HL-60 (cell line): ENCODE results near the gene PACSIN1.

Source experiments
- GABPA ChIP-seq: IDR thresholded peaks from 2 replicates; pipeline ENCODE4 v1.6.1; 2012; ENCODE audit warnings: low read depth
- POLR2AphosphoS5 ChIP-seq: IDR thresholded peaks from 2 replicates; pipeline ENCODE4 v1.6.1; 2012; ENCODE audit warnings: low read depth
- TF ChIP-seq, protein P1 (sequence below): IDR thresholded peaks from one replicate; pipeline ENCODE4 v1.5.1; 2011; ENCODE audit warnings: low read length, control low read depth, inconsistent platforms; ENCODE audit not compliant: insufficient read depth
- TF ChIP-seq, protein P2 (sequence below): IDR thresholded peaks from 2 replicates; pipeline ENCODE4 v1.6.1; 2012; ENCODE audit warnings: low read depth; ENCODE audit not compliant: insufficient replicate concordance

DNA sequence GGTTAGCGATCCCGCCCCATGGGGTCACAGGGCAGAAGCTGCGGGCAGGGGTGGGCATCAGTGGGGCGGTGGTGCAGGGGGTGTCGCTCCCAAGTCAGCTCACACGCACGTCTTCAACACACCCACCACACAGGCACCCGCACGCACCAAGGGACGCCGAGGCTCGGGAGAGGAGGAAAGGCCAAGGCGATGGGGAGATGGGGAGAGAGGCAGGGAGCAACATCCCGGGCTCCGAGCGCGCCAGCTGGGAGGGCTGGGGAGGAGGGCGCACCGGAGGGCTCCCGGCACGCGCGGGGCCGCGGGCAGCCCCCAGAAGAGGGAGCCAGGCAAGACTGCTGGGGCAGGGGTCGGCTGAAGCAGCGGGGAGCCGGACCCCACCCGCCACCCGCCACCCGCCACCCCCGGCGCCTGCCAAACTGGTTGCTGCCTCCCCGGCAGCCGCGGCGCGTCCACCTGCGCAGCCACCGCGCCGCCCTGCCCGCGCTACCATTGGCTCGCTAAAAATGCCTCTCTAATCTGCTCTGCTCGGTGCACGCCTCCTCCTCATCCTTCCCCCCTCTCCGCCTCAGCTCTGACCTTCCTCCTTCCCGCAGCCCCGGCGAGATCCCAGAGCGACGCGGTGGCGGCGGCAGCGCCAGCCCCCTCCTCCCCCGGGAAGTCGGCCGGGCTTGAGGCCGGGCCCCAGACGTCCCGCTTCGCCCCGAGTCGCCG lies at the start of gene PACSIN1:
- TF ChIP-seq, protein P1, sequence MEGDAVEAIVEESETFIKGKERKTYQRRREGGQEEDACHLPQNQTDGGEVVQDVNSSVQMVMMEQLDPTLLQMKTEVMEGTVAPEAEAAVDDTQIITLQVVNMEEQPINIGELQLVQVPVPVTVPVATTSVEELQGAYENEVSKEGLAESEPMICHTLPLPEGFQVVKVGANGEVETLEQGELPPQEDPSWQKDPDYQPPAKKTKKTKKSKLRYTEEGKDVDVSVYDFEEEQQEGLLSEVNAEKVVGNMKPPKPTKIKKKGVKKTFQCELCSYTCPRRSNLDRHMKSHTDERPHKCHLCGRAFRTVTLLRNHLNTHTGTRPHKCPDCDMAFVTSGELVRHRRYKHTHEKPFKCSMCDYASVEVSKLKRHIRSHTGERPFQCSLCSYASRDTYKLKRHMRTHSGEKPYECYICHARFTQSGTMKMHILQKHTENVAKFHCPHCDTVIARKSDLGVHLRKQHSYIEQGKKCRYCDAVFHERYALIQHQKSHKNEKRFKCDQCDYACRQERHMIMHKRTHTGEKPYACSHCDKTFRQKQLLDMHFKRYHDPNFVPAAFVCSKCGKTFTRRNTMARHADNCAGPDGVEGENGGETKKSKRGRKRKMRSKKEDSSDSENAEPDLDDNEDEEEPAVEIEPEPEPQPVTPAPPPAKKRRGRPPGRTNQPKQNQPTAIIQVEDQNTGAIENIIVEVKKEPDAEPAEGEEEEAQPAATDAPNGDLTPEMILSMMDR = no peak
- TF ChIP-seq POLR2AphosphoS5 = no peak
- no peak for TF ChIP-seq GABPA
- TF ChIP-seq, protein P2, sequence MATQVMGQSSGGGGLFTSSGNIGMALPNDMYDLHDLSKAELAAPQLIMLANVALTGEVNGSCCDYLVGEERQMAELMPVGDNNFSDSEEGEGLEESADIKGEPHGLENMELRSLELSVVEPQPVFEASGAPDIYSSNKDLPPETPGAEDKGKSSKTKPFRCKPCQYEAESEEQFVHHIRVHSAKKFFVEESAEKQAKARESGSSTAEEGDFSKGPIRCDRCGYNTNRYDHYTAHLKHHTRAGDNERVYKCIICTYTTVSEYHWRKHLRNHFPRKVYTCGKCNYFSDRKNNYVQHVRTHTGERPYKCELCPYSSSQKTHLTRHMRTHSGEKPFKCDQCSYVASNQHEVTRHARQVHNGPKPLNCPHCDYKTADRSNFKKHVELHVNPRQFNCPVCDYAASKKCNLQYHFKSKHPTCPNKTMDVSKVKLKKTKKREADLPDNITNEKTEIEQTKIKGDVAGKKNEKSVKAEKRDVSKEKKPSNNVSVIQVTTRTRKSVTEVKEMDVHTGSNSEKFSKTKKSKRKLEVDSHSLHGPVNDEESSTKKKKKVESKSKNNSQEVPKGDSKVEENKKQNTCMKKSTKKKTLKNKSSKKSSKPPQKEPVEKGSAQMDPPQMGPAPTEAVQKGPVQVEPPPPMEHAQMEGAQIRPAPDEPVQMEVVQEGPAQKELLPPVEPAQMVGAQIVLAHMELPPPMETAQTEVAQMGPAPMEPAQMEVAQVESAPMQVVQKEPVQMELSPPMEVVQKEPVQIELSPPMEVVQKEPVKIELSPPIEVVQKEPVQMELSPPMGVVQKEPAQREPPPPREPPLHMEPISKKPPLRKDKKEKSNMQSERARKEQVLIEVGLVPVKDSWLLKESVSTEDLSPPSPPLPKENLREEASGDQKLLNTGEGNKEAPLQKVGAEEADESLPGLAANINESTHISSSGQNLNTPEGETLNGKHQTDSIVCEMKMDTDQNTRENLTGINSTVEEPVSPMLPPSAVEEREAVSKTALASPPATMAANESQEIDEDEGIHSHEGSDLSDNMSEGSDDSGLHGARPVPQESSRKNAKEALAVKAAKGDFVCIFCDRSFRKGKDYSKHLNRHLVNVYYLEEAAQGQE = no peak
